ENCODE data around the gene RIPOR3. TPM values are rescaled to one million over a fixed set of nuclear protein-coding genes. Genes with fewer than 3 reads are reported as not detected.

RIPOR3 gene
- 15.1 TPM for total RNA-seq

DNA sequence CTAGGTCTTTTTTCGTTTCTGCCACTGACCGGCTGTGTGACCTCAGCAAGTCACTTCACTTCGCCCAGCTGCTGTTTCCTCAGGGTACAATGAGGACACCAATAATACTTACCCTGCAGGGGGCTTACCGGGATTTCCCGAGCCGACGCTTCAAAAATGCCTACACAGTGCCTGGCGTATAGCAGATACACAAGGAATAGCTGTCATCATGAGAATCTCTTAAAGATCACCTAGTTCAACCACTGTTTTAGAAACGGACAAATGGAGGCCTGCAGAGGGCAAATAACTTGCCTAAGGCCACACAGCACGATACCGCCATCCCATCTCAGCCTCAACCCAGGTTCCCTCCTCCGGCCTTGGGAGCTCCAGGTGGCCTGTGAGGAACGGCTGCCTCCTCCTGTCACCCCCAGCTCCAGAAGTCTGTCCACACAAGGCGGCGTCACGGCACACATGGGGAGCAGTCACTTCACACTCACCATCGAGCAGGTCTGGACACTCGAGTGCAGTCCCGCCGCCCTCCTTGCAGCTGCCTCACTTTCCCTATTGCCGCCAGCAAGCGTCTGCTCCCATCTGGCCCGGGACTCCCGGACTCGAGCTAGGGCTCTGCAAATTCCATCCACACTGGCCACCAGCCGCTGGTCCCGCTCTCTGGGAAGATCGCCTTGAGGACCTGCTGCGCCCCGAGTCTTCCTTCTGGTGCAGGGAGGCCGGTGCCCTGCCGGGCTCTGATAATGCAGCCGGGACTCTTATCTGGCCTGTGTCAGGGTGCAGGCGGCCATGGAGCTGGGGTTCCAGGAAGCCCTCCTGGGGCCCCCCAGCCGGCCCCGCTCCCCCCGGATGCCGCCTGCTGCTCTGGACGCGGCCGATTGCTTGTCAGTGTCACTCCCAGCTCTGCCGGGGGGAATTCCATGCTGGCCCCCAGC is at the start of gene RIPOR3:
Gene RIPOR3 (minus strand): TSS at position 893 of the 923 bp plus-strand sequence. CDS start 414 bp downstream, at position 479.
- intact Hi-C loops (cut with DNase I) = no loop called here
- H3K4me3 ChIP-seq = peak within 1 kb of the TSS; percentile 32 to 53
- H3K4me1 ChIP-seq = peaks cover 0 to 7% of the 10 kb centered on the region in 2 donors
- TF ChIP-seq, protein P1, sequence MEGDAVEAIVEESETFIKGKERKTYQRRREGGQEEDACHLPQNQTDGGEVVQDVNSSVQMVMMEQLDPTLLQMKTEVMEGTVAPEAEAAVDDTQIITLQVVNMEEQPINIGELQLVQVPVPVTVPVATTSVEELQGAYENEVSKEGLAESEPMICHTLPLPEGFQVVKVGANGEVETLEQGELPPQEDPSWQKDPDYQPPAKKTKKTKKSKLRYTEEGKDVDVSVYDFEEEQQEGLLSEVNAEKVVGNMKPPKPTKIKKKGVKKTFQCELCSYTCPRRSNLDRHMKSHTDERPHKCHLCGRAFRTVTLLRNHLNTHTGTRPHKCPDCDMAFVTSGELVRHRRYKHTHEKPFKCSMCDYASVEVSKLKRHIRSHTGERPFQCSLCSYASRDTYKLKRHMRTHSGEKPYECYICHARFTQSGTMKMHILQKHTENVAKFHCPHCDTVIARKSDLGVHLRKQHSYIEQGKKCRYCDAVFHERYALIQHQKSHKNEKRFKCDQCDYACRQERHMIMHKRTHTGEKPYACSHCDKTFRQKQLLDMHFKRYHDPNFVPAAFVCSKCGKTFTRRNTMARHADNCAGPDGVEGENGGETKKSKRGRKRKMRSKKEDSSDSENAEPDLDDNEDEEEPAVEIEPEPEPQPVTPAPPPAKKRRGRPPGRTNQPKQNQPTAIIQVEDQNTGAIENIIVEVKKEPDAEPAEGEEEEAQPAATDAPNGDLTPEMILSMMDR (IDR thresholded peaks at IDR 0.05) = no peak
- no peaks in the 10 kb centered on the region for H3K9me3 ChIP-seq
- no peaks in the 10 kb centered on the region for H3K36me3 ChIP-seq
- no peak within 1 kb of the TSS for H3K27ac ChIP-seq
- DNase-seq (ENCODE audit: low spot score in 2 of 2) = no peak
- no peaks in the 10 kb centered on the region for H3K27me3 ChIP-seq

DNA sequence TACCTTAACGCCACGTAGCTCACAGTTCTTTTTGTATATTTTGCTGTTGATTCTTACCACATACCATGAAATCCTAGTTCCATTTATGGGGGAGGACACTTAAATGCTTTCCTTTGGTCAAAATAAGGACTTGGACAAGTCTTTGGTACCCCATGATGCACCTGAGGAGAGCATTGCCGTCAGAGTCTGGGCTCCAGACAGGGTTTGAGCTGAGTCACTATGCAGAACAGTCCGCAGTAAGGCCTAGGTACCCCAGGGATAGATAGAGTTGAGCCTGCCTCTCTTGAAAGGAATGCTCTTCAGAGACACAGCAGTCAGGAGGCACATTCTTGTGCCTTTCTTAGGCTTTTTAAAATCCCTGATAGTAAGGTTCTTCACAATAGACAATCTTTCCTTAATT is 46.0 kb upstream of the RIPOR3 start:
- H3K9me3 ChIP-seq = no peaks in the 10 kb centered on the region
- DNase-seq (ENCODE audit: low spot score in 2 of 2) = no peak
- no peaks in the 10 kb centered on the region for H3K36me3 ChIP-seq
- H3K4me3 ChIP-seq = no peak overlapping the region
- TF ChIP-seq, protein P1 (IDR thresholded peaks at IDR 0.05) = no peak
- intact Hi-C loops (cut with DNase I) = loop anchor here (10.0 kb wide), 2 partner anchors 223 to 553 kb away; partner anchors contain the start of gene PTPN1
- no peak overlapping the region for H3K27ac ChIP-seq
- peaks cover 0 to 5% of the 10 kb centered on the region in 2 donors for H3K4me1 ChIP-seq
- no peaks in the 10 kb centered on the region for H3K27me3 ChIP-seq

GRCh38 chr20:50735813-50736212 is 44.5 kb upstream of the RIPOR3 start:
- TF ChIP-seq, protein P1 (IDR thresholded peaks at IDR 0.05) = no peak
- Histone ChIP-seq H3K36me3 (no peaks in the 10 kb centered on the region), H3K9me3 (no peaks in the 10 kb centered on the region), H3K27ac (no peak overlapping the region), H3K4me3 (no peak overlapping the region), H3K27me3 (no peaks in the 10 kb centered on the region), H3K4me1 (peaks cover 0 to 13% of the 10 kb centered on the region in 2 donors)
- no peak for DNase-seq (ENCODE audit: low spot score in 2 of 2)
- intact Hi-C loops (cut with DNase I) = loop anchor here (10.0 kb wide), 2 partner anchors 221 to 551 kb away; partner anchors contain the start of gene PTPN1

DNA sequence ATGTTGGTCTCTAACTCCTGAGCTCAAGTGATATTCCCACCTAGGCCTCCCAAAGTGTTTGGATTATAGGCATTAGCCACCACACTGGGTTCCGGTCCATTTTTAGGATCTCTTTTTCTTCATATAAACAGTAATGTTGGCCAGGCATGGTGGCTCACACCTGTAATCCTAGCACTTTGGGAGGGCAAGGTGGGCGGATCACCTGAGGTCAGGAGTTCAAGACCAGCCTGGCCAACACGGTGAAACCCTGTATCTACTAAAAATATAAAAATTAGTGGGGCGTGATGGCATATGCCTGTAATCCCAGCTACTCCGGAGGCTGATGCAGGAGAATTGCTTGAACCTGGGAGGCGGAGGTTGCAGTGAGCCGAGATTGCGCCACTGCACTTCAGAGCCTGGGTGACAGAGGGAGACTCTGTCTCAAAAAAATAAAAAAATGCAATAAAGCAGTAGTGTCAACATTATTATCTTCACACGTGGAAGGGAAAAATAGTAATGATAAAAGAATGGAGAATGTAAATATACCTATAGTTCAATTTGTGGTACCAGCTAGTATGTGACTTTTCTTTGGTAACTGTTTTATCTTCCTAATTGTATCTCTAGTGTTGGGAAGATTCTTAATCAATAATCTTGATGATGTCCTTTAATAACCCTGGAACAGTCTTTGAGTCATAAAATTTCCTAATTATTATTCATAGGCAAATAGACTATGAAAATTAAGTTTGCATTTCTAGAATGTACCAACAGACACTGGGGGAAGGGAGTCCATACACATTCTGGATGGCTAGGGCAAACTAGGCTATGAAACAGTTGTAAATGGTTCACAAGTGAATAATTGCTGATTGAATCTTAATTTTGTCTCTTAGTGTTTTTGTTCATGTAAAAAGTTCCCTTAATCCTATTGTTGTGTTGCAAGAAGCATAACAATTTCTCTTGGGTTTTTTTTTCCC is 43.7 kb upstream of the RIPOR3 start:
- no peaks in the 10 kb centered on the region for H3K9me3 ChIP-seq
- intact Hi-C loops (cut with DNase I) = loop anchor here (10.0 kb wide), 2 partner anchors 220 to 550 kb away; partner anchors contain the start of gene PTPN1
- TF ChIP-seq, protein P1 (IDR thresholded peaks at IDR 0.05) = no peak

GRCh38 chr20:50733644-50734349 is 42.5 kb upstream of the RIPOR3 start:
- Histone ChIP-seq H3K4me1 (peaks cover 8 to 13% of the 10 kb centered on the region in 2 donors), H3K9me3 (no peaks in the 10 kb centered on the region), H3K36me3 (no peaks in the 10 kb centered on the region), H3K27ac (no peak overlapping the region), H3K4me3 (no peak overlapping the region), H3K27me3 (no peaks in the 10 kb centered on the region)
- intact Hi-C loops (cut with DNase I) = loop anchor here (10.0 kb wide), 2 partner anchors 219 to 549 kb away; partner anchors contain the start of gene PTPN1
- DNase-seq (ENCODE audit: low spot score in 2 of 2) = no peak
- TF ChIP-seq, protein P1 (IDR thresholded peaks at IDR 0.05) = no peak

More for the DNA sequence above, 43.7 kb upstream of the RIPOR3 start:
- Histone ChIP-seq H3K4me3 (no peak overlapping the region), H3K27me3 (no peaks in the 10 kb centered on the region), H3K4me1 (peaks cover 7 to 13% of the 10 kb centered on the region in 2 donors), H3K27ac (no peak overlapping the region), H3K36me3 (no peaks in the 10 kb centered on the region)
- DNase-seq (ENCODE audit: low spot score in 2 of 2) = no peak
